D341Med (cell line): ENCODE results near the gene GSTM2.
"Not testable (repeated sequence)": the region's sequence is repeated elsewhere in the genome, so short reads cannot be mapped to it uniquely, and the experiment has no call there.

Experiments
- DNase-seq: peaks from one replicate; pipeline ENCODE4 v3.0.0; 2012; ENCODE audit warnings: low spot score

The GSTM2 gene

DNA sequence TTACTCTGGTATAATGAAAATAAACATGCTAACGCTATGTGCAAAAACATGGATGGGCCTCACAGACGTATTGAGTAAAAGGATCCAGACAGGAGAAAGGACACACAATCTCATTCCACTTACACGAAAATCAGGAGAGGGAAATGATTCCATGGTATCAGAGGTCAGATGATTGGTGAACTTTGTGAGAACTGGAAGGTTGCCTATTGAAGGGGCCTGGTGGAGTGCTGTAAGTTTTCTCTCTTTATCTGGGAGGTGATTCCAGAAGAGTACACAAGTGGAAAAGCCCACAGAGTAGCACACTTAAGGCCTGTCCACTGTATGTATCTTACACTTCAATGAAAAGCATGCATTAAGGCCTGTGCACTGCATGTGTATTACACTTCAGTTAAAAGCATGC lies 9.6 kb downstream of the GSTM2 start:
- DNase-seq = no peak

DNA sequence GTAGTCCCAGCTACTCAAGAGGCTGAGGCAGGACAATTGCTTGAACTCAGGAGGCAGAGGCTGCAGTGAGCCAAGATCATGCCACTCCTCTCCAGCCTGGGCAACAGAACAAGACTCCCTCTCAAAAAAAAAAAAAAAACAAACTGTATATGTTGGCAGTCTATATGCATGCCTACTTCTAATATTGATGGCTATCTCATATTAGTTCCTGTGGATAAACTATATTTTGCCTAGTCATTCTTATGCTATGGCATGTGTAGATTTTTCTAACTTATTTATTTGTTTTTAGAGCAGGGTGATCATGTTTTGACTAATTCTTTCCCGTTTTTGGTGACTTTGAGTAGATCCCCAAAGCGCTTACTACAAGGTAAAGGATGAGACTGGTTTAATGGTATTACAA lies 10.8 kb downstream of the GSTM2 start:
- not testable (repeated sequence) for DNase-seq

DNA sequence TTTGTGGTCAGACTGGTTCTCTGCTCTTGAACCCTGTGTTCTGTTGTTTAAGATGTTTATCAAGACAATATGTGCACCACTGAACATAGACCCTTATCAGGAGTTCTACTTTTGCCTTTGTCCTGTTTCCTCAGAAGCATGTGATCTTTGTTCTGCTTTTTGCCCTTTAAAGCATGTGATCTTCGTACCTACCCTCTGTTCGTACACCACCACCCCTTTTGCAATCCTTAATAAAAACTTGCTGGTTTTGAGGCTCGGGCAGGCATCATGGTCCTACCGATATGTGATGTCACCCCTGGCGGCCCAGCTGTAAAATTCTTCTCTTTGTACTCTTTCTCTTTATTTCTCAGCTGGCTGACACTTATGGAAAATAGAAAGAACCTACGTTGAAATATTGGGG lies 16.9 kb downstream of the GSTM2 start:
- not testable (repeated sequence) for DNase-seq

DNA sequence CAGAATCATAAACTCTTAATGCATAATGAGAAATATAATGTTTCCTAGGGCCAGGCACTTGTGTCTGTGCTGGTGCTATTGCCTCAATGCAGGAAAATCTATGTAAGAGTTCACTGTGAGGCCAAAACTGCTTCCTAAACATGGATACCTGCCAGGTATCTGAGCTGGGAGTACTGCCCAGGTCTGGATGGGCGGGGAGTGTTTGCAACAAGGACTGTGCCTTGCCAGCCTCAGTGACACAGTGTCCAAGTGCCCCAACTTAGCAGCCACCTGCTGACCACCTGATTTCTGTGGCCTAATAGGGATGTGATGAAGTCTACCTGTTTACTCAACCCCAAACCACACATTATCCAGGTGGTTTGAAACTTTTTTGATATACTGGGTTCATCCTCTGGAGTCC lies 17.5 kb downstream of the GSTM2 start:
- not testable (repeated sequence) for DNase-seq

DNA sequence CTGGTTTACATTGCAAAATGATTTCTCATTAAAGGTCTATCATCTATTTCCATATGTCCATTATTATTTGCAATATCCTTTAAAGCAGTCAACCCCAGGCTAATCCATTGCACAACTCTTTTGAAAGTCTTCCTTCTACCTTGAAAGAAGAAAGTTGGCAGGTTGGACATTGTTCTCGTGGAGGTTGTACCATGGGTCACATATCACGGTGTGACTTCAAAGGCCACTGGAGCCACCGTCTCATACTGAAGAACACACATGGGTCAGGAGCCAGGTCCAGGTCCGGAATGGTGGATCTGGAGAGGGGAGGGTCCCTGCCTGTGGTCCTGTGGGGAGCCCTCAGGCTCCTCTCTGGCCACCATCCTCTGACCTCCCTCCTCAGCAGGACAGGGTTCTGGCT lies 18.0 kb downstream of the GSTM2 start:
- DNase-seq = not testable (repeated sequence)

DNA sequence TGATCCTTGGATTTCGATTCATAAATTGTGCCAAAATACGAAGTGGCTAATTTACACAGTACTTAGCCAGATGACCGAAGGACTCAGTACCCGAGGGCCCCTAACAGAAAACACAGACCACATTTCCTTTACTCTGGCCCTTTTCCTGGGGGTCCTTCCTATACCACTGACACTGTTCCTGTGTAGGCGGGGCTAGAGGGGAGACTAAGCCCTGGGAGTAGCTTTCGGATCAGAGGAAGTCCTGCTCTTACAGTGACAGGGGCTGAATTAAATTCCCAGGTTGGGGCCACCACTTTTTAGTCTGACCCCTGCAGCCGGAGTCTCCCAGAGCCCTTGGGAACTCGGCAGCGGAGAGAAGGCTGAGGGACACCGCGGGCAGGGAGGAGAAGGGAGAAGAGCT lies 19.3 kb downstream of the GSTM2 start:
- not testable (repeated sequence) for DNase-seq

DNA sequence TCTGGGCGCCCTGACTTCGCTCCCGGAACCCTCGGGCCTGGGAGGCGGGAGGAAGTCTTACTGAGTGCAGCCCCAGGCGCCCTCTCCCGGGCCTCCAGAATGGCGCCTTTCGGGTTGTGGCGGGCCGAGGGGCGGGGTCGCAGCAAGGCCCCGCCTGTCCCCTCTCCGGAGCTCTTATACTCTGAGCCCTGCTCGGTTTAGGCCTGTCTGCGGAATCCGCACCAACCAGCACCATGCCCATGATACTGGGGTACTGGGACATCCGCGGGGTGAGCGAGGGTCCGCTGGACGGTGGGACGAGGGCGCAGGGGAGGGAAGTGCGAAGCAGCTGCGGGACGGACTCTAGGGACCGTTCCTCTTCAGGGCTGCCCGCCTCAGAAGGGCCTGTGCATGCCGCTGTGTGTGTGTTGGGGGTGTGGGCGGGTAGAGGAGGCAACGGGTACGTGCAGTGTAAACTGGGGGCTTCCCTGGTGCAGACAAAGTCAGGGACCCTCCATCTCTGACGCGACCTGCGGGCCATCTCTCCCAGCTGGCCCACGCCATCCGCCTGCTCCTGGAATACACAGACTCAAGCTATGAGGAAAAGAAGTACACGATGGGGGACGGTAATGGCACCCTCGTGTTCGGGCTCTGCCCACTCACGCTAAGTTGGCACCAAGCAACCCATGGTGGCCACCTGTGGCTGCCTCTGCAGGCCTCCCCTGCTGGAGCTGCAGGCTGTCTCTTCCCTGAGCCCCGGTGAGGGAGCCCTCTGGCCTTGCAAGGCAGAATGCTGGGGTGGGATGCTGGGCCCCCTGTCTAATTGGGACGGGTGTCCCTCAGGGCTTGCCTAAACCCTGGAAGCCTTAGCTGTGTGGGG lies 20.0 kb downstream of the GSTM2 start, which contains the start of gene GSTM1:
Gene GSTM1, plus strand, starts transcription at position 177 of the 859 bp plus-strand sequence. Its CDS starts 57 bp downstream, at position 234.
- DNase-seq = no peak

DNA sequence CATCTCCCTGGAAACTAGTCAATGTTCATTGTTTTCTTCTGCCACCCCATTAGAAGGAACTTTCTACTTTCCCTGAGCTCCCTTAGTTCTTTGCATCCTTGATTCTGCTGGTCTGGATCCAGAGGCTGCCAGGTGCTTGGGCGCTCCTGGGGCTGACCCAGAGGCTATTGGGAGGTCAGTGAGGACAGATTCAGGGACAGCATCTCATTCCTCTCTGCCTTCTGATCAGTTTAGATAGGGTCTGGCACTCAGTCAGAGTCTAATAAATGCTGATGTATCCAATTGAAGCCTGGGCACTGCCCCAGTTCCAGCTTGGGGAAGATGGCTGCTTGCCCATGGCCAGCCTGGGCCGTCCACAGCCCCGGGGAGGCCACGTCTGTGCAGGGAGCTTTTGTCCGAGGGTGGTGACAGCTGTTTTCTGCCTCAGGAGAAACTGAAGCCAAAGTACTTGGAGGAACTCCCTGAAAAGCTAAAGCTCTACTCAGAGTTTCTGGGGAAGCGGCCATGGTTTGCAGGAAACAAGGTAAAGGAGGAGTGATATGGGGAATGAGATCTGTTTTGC lies 22.1 kb downstream of the GSTM2 start:
- DNase-seq = no peak

DNA sequence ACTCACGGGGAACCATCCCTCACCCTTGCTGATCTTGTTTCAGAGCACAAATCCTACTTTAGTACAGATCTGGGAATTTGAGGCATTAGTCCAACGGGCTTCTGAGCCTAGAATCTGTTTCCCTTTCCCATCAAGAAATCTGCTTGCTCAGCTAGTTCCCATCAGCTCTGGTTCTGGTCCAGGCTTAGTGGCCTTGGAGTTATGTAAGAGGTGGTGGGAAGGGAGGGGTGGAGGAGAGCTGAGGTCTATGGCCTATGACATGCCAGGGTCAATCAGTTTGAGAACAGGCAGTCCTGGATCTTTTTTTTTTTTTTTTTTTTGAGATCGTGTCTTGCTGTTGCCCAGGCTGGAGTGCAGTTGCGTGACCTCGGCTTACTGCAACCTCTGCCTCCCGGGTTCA lies 23.9 kb downstream of the GSTM2 start:
- no peak for DNase-seq

DNA sequence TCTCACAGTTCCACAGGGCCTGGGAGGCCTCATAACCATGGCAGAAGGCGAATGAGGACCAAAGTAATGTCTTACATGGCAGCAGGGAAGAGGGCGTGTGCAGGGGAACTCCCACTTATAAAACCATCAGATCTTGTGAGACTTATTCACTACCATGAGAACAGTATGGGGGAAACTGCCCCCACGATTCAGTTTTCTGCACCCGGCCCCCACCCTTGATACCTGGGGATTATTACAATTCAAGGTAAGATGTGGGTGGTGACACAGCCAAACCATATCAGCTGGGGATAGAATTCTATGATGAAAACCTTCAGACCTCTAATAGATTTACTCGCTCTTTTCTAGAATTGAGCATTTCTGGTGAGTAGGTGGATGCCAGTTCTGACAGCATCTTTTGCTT lies 26.5 kb downstream of the GSTM2 start:
- DNase-seq = not testable (repeated sequence)

DNA sequence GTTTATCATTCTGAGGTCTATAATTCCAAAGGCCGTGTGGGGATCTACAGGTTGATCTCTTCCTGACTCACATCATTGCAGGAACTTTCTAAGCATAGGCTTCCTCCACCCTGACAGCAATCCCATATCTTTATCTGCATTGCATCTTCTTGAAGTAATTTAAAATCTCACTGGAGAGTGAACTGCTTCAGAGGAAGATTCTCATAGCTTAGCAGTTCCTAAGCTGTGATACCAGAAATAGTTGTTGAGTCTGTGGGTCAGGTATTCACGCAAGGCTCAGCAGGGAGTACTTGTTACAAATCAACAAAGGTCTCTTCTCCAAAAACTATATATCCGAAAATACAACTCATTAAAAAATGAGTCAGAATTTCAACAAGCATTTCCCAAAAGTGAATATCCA lies 27.3 kb downstream of the GSTM2 start:
- DNase-seq = not testable (repeated sequence)

DNA sequence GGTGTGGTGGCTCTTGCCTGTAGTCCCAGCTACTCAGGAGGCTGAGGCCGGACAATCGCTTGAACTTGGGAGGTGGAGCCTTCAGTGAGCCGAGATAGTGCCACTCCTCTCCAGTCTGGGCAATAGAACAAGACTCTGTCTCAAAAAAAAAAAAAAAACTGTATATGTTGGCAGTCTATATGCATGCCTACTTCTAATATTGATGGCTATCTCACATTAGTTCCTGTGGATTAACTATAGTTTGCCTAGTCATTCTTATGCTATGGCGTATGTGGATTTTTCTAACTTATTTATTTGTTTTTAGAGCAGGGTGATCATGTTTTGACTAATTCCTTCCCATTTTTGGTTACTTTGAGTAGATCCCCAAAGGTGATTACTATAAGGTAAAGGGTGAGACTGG lies 29.2 kb downstream of the GSTM2 start:
- no peak for DNase-seq

DNA sequence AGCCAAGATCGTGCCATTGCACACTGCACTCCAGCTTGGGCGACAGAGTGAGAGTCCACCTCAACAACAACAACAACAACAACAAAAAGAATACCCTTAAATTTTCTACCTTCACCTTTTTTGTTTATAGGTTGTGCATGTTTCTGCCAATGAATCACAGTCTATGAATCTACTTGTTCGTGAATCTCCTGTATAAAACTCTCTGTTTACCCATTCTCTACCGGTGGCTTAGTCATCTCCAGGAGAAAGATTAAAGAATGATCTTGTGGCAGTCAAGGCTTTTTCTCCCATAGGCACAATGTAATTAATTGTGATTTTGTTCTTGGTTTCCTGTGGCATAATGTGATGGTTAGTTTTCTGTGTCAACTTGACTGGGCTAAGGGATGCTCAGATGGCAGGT lies 30.0 kb downstream of the GSTM2 start:
- DNase-seq = not testable (repeated sequence)

DNA sequence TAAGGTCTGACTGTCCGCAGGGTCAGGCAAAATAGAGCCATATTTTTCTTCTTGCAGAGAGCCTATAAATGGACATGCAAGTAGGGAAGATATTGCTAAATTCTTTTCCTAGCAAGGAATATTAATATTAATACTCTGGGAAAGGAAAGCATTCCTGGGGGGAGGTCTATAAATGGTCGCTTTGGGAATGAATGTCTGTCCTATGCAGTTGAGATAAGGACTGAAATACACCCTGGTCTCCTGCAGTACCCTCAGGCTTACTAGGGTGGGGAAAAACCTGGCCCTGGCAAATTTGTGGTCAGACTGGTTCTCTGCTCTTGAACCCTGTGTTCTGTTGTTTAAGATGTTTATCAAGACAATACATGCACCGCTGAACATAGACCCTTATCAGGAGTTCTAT lies 35.1 kb downstream of the GSTM2 start:
- not testable (repeated sequence) for DNase-seq

DNA sequence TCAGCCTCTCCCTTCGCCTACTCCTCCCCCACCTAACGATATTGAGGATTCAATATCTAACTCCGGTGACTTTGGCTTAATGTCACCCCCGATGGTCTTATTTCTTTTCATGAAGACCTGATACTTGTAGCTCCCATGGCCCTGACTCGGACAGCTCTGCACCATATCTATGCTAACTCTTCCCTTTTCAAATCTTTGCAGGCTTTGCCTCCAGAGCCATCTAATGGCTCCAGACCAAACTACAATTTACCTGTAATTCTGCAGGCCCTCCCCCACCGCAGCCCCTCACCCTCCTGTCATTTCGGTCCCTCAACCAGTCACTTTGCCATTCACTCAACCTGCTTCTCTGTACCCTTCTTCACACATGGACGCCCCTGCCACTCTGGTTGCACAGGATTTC lies 36.3 kb downstream of the GSTM2 start:
- no peak for DNase-seq

DNA sequence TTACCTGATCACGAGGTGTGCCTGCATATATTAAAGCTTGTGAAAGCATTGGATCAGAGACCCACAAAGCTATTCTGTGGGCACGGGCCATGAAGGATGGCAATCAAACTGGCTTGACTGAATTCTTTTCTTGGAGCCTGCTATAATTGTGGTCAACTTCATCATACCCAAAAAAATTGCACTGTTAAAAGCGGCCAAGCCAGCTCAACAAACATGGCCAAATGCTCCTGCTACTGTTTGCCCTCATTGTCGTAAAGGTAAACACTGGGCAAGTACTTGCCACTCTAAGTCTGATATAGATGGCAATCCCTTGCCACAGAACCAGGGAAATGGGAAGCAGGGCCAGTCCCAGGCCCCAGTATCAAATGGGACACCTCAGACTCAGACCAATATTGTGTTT lies 37.6 kb downstream of the GSTM2 start:
- no peak for DNase-seq

DNA sequence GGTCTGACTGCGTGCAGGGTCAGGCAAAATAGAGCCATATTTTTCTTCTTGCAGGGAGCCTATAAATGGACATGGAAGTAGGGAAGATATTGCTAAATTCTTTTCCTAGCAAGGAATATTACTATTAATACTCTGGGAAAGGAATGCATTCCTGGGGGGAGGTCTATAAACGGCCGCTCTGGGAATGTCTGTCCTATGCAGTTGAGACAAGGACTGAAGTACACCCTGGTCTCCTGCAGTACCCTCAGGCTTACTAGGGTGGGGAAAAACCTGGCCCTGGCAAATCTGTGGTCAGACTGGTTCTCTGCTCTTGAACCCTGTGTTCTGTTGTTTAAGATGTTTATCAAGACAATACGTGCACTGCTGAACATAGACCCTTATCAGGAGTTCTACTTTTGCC lies 41.1 kb downstream of the GSTM2 start:
- not testable (repeated sequence) for DNase-seq

DNA sequence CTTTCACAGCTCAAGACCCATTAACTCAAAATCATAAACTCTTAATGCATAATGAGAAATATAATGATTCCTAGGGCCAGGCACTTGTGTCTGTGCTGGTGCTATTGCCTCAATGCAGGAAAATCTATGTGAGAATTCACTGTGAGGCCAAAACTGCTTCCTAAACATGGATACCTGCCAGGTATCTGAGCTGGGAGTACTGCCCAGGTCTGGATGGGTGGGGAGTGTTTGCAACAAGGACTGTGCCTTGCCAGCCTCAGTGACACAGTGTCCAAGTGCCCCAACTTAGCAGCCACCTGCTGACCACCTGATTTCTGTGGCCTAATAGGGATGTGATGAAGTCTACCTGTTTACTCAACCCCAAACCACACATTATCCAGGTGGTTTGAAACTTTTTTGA lies 42.0 kb downstream of the GSTM2 start:
- DNase-seq = not testable (repeated sequence)

DNA sequence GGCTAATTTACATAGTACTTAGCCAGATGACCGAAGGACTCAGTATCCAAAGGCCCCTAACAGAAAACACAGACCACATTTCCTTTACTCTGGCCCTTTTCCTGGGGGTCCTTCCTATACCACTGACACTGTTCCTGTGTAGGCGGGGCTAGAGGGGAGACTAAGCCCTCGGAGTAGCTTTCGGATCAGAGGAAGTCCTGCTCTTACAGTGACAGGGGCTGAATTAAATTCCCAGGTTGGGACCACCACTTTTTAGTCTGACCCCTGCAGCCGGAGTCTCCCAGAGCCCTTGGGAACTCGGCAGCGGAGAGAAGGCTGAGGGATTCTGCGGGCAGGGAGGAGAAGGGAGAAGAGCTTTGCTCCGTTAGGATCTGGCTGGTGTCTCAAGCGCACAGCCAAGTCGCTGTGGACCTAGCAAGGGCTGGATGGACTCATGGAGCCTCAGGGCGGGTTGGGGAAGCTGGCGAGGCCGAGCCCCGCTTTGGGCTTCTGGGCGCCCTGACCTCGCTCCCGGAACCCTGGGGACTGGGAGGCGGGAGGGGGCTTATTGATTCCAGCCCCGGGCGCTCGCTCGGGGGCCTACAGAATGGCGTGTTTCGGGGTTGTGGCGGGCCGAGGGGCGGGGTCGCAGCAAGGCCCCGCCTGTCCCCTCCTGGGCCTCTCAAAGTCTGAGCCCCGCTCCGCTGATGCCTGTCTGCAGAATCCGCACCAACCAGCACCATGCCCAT lies 43.9 kb downstream of the GSTM2 start, which contains the start of gene GSTM5:
Gene GSTM5, plus strand, starts transcription at position 659 of the 728 bp plus-strand sequence. Its CDS starts 62 bp downstream, at position 721.
- DNase-seq = not testable (repeated sequence)

DNA sequence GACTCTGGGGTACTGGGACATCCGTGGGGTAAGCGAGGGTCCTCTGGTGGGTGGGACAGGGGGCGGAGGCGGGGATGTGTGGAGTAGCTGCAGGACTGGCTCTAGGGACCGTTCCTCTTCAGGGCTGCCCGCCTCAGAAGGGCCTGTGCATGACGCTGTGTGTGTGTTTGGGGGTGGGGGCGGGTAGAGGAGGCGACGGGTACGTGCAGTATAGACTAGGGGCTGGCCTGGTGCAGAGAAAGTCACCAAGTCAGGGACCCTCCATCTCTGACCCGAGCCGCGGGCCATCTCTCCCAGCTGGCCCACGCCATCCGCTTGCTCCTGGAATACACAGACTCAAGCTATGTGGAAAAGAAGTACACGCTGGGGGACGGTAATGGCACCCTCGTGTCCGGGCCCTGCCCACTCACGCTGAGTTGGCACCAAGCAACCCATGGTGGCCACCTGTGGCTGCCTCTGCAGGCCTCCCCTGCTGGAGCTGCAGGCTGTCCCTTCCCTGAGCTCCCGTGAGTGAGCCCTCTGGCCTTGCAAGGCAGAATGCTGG lies 44.5 kb downstream of the GSTM2 start:
- no peak for DNase-seq

DNA sequence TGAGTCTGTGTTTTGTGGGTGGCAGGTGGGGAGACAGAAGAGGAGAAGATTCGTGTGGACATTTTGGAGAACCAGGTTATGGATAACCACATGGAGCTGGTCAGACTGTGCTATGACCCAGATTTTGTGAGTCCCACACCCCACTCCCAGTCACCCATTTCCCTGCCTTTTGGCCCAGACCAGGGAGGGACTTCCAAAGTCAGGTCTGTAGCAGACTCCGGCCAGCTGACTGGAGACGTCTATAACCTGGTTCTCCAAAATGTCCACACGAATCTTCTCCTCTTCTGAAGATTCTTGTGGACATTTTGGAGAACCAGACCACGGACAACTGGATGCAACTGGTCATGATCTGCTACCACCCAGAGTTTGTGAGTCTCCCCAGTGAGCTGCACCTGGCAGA lies 45.8 kb downstream of the GSTM2 start:
- DNase-seq = no peak

DNA sequence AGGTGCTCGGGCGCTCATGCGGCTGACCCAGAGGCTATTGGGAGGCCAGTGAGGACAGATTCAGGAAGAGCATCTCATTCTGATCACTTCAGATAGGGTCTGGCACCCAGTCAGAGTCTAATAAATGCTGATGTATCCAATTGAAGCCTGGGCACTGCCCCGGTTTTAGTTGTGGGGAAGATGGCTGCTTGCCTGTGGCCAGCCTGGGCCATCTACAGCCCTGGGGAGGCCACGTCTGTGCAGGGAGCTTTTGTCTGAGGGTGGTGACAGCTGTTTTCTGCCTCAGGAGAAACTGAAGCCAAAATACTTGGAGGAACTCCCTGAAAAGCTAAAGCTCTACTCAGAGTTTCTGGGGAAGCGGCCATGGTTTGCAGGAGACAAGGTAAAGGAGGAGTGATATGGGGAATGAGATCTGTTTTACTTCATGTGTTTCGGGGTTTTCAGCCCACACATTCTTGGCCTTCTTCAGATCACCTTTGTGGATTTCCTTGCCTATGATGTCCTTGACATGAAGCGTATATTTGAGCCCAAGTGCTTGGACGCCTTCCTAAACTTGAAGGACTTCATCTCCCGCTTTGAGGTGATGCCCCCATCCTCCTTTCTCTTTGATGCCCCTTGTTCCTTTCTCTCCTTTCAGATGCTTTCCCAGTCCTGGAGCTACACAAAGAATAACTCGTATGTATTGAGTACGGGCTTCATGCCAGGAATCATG lies 47.0 kb downstream of the GSTM2 start:
- DNase-seq = no peak
